Testis (tissue), 3 donors: ENCODE measurements around the gene SWSAP1. TPM values are rescaled to one million over a fixed set of nuclear protein-coding genes. Genes with fewer than 3 reads are reported as not detected.
"Not testable (repeated sequence)": the region's sequence is repeated elsewhere in the genome, so short reads cannot be mapped to it uniquely, and the experiment has no call there.

Experiments used
- DNase-seq: peaks from one replicate; pipeline ENCODE4 v3.0.0-alpha.2; 2019
- H3K27ac ChIP-seq, 2 donors: fragments of 200-600 bp; sonication (generic); one replicate each; pipeline ENCODE4 v1.5.1; 2019
- H3K27me3 ChIP-seq: fragments of 200-600 bp; sonication (generic); one replicate; pipeline ENCODE4 v1.5.1; 2019
- H3K36me3 ChIP-seq: fragments of 200-600 bp; sonication (generic); one replicate; pipeline ENCODE4 v1.5.1; 2017; ENCODE audit warnings: low read depth; ENCODE audit errors: missing control alignments
- H3K4me1 ChIP-seq: fragments of 200-600 bp; sonication (generic); one replicate; pipeline ENCODE4 v1.5.1; 2019
- H3K4me3 ChIP-seq, 2 donors: fragments of 200-600 bp; sonication (generic); one replicate each; pipeline ENCODE4 v1.5.1; 2017 to 2019
- H3K9me3 ChIP-seq: fragments of 200-600 bp; sonication (generic); one replicate; pipeline ENCODE4 v1.5.1; 2017
- POLR2A ChIP-seq: fragments of 450-650 bp; IDR thresholded peaks from one replicate; pipeline ENCODE4 v1.6.1; 2017; ENCODE audit warnings: antibody characterized with exemption, mild to moderate bottlenecking, moderate library complexity
- WGBS, 2 donors: methylation state at CpG; one replicate each; pipeline ENCODE4 v1.1.5; 2018; 5-methylcytosine and 5-hydroxymethylcytosine counted together
- intact Hi-C: fragments of 100-400 bp; cut with DNase I; formaldehyde crosslinking; loops from one replicate; pipeline ENCODE4 v1.15.1; 2023; ENCODE audit warnings: low total_unique reads
- polyA plus RNA-seq: library from polyadenylated mRNA; stranded (reverse); fragments of 350-450 nt; fragmentation: Illumina TruSeq; extraction: RNeasy Lipid Tissue Mini Kit (QIAGEN cat#74804); gene quantifications from one replicate; pipeline ENCODE4 v1.2.3, GENCODE V29; 2014; ENCODE audit warnings: low read depth, low replicate concordance; ENCODE audit not compliant: insufficient read depth
- total RNA-seq, 2 donors: library from RNA; depleted of rRNA; stranded (reverse); fragments of >200 nt; gene quantifications; one replicate each; pipeline ENCODE4 v1.2.3, GENCODE V29; 2016
- TF ChIP-seq, protein P1 (sequence below), 3 experiments: fragments of 450-650 bp in 2 of 3; fragments of 200-600 bp in 1 of 3; sonication (generic) in 1 of 3; IDR thresholded peaks; one replicate each; pipeline ENCODE4 v1.5.1; 2016 to 2019; ENCODE audit warnings: antibody characterized with exemption in 3 of 3, mild to moderate bottlenecking in 2 of 3, moderate library complexity in 1 of 3

The SWSAP1 gene
- total and polyA plus RNA-seq, 3 donors from 2014 or later: 4.9 to 7.0 (median 6.5) TPM

DNA sequence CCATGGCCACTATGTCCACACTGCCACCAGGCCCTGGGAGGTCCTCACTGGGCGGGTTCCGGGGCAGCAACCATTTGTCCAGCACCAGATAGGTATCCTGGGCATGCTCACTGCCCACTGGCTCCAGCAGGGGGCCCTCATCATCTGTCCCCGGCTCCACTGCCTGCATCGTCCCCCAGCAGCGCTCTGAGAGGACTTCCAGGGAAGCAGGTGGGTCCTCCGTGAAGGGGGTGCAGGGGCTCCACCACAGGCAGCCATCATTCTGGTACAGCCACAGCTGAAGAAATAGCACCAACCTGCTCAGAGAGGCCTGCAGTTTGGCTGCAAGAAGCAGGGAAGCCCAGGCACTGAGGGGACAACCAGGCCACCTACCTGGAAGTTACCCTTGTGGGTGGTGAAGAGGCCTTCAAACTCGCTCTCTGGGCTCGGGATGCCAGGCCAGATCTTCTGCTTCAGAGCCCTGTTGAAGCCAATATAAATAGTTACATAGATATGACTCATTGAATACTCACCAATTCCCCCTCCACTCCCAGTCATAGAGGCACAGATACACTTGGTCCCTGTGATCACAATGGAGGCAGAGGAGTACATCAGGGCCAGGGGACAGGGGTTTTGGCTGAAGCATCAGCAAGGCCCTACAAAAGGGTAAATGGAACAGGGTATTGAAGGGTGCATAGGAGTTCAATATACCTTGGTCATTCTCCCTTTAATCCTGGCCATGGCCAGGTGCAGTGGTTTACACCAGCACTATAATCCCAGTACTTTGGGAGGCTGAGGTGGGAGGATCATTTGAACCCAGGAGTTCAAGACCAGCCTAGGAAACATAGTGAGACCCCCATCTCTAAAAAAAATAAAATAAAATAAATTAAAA lies 4.1 kb downstream of the SWSAP1 start:
- Histone ChIP-seq H3K4me1 (peaks cover 30% of the 10 kb centered on the region), H3K27ac (no peak overlapping the region), H3K9me3 (no peaks in the 10 kb centered on the region), H3K4me3 (no peak overlapping the region), H3K36me3 (no peaks in the 10 kb centered on the region), H3K27me3 (no peaks in the 10 kb centered on the region)
- WGBS, 2 donors: 45% methylated on average over 7 of the region's 8 CpGs; no CpG with 5 or more reads in 1 of the 2 donors
- intact Hi-C loops: loop anchor here (10.0 kb wide), 1 partner anchor 84 kb away; the partner anchor contains the start of gene TSPAN16
- peak; percentile 75 for DNase-seq
- TF ChIP-seq, protein P1, sequence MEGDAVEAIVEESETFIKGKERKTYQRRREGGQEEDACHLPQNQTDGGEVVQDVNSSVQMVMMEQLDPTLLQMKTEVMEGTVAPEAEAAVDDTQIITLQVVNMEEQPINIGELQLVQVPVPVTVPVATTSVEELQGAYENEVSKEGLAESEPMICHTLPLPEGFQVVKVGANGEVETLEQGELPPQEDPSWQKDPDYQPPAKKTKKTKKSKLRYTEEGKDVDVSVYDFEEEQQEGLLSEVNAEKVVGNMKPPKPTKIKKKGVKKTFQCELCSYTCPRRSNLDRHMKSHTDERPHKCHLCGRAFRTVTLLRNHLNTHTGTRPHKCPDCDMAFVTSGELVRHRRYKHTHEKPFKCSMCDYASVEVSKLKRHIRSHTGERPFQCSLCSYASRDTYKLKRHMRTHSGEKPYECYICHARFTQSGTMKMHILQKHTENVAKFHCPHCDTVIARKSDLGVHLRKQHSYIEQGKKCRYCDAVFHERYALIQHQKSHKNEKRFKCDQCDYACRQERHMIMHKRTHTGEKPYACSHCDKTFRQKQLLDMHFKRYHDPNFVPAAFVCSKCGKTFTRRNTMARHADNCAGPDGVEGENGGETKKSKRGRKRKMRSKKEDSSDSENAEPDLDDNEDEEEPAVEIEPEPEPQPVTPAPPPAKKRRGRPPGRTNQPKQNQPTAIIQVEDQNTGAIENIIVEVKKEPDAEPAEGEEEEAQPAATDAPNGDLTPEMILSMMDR (IDR thresholded peaks at IDR 0.05): peak; percentile 43 to 56 (median 55)
- no peak for TF ChIP-seq POLR2A

DNA sequence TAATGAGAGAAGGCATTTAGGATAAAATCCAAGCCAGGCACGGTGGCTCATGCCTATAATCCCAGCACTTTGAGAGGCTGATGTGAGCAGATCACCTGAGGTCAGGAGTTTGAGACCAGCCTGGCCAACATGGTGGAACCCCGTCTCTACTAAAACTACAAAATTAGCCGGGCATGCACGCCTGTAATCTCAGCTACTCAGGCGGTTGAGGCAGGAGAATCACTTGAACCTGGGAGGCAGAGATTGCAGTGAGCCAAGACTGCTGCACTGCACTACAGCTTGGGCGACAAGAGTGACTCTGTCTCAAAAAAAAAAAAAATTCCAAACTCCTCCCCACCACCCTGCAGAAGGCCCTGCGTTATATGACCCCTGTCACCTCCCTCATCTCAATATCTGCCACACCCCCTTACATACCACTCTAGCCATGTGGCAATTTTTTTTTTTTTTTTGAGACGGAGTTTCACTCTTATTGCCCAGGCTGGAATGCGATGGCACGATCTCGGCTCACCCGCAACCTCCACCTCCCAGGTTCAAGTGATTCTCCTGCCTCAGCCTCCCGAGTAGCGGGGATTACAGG lies 4.9 kb downstream of the SWSAP1 start:
- intact Hi-C loops: loop anchor here (10.0 kb wide), 1 partner anchor 85 kb away; the partner anchor contains the start of gene TSPAN16
- not testable (repeated sequence) for H3K4me3 ChIP-seq, H3K27ac ChIP-seq, DNase-seq, H3K27me3 ChIP-seq, H3K36me3 ChIP-seq, H3K9me3 ChIP-seq
- WGBS, 2 donors: 85 to 89% methylated on average over 14 of the region's 14 CpGs
- H3K4me1 ChIP-seq: peaks cover 29% of the 10 kb centered on the region

DNA sequence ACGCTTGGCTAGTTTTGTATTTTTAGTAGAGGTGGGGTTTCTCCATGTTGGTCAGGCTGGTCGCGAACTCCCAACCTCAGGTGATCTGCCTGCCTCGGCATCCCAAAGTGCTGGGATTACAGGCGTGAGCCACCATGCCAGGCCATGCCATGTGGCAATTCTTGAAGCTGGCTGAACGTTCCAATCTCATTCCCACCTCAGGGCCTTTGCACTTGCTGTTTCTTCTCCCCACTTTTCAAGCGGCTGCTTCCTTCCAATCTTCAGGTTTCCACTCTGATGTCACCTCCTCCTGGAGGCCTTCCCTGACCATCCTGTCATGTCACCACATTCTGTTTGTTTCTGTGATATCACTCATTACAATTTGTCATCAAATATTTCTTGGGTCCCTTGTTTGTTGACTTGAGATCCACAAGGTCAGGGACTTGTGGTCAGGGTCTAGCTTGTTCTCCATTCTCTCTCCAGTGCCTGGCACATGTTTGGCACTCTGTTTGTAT lies 5.4 kb downstream of the SWSAP1 start:
- Histone ChIP-seq H3K27ac (no peak overlapping the region), H3K36me3 (no peaks in the 10 kb centered on the region), H3K27me3 (no peaks in the 10 kb centered on the region), H3K4me3 (no peak overlapping the region), H3K4me1 (peaks cover 29% of the 10 kb centered on the region), H3K9me3 (no peaks in the 10 kb centered on the region)
- 93 to 96% methylated on average over 7 of the region's 7 CpGs for WGBS, 2 donors
- intact Hi-C loops: loop anchor here (10.0 kb wide), 1 partner anchor 85 kb away; the partner anchor contains the start of gene TSPAN16
- no peak for DNase-seq
- TF ChIP-seq POLR2A: no peak
- TF ChIP-seq, protein P1 (IDR thresholded peaks at IDR 0.05): no peak

DNA sequence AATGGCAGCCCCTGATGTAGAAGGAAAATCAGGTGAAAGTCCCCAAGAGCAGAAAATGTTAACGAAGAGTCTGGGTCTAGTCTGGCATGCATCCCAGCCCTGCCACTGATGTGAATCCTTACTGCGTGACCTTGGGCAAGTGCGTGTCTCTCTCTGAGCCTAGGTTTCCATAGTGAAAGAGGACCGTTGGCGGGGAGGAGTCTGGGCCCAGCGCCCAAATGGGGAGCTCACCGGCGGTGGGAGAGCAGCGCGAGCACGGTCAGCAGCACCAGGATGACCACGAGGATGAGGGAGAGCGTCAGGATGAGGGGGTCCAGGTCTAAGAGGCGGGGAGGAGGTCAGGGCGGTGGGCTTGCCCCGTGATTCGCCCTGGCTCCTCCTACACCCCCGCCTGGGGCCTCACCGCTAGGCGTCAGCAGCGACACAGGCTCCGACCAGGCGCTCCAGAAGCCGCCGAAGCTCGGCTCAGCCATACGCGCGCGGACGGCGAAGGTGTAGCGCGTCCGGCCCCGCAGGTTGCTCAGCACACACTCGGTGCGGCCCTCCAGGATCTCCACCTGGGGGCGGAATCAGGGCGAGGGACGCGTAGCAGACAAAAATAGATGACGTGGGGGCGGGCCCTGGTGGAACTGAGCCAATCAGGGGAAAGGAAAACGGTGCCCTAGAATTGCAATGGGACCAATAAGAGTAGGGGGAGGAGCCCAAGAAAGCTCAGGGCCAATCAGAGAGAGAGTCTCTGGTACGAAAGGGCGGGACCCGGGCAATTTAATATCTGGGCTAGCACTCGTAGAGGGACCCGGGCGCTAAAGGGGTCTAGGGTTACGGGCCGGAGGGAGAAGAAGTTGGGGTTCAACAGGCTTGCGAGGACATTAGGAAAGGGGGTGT lies 6.4 kb downstream of the SWSAP1 start:
- 1 to 2% methylated on average over 21 to 51 of the region's 54 CpGs for WGBS, 2 donors
- intact Hi-C loops: no loop called here
- H3K4me1 ChIP-seq: peaks cover 25% of the 10 kb centered on the region

More for the DNA sequence above, 6.4 kb downstream of the SWSAP1 start:
- Histone ChIP-seq H3K27me3 (no peaks in the 10 kb centered on the region), H3K27ac (peak overlapping the region; percentile 68 to 89), H3K4me3 (peak overlapping the region; percentile 59 to 64), H3K36me3 (no peaks in the 10 kb centered on the region), H3K9me3 (no peaks in the 10 kb centered on the region)
- no peak for TF ChIP-seq POLR2A
- TF ChIP-seq, protein P1 (IDR thresholded peaks at IDR 0.05): peak; percentile 58 to 79 (median 72)
- peak; percentile 97 for DNase-seq
